K562 (cell line): ENCODE results near the gene BGN. TPM values are rescaled to one million over a fixed set of nuclear protein-coding genes. Genes with fewer than 3 reads are reported as not detected.
A peak's percentile ranks its signal among the peaks of the same experiment; 100 is the strongest.

Experiments used
- DIDO1 ChIP-seq: fragments of 450-650 bp; IDR thresholded peaks from 2 replicates; pipeline ENCODE4 v1.6.1; 2016; ENCODE audit warnings: low read depth, missing biosample characterization, missing genetic modification characterization
- EP300 ChIP-seq: IDR thresholded peaks from 2 replicates; pipeline ENCODE4 v1.6.1; 2012; ENCODE audit warnings: low read length, improper control_type of control experiment
- ETS2 ChIP-seq: IDR thresholded peaks from 2 replicates; pipeline ENCODE4 v1.6.1; 2016; ENCODE audit warnings: borderline replicate concordance, missing genetic modification characterization, mild to moderate bottlenecking, moderate library complexity, missing compliant biosample characterization; ENCODE audit not compliant: poor library complexity, severe bottlenecking
- MIER1 ChIP-seq: fragments of 450-650 bp; IDR thresholded peaks from 2 replicates; pipeline ENCODE4 v1.6.1; 2016; ENCODE audit warnings: antibody characterized with exemption, mild to moderate bottlenecking, low read depth
- POLR2AphosphoS5 ChIP-seq: IDR thresholded peaks from 2 replicates; pipeline ENCODE4 v1.6.1; 2011; ENCODE audit warnings: mild to moderate bottlenecking, low read depth, low read length, moderate library complexity; ENCODE audit not compliant: control insufficient read depth, insufficient read depth
- POLR3A ChIP-seq: IDR thresholded peaks from 2 replicates; pipeline ENCODE4 v1.6.1; 2011; ENCODE audit warnings: borderline replicate concordance, mild to moderate bottlenecking, moderate library complexity; ENCODE audit not compliant: insufficient read length, insufficient read depth; ENCODE audit errors: extremely low read depth
- RAD21 ChIP-seq, 2 experiments: fragments of 250-450 bp in 1 of 2; fragments of 450-650 bp in 1 of 2; sonication (Bioruptor Pico) in 1 of 2; formaldehyde crosslinking in 1 of 2; IDR thresholded peaks in 1 of 2; conservative IDR thresholded peaks in 1 of 2; 2 replicates each; pipeline versions ENCODE4 v1.4.0 to v1.8.0; 2020 to 2022; ENCODE audit warnings: mild to moderate bottlenecking in 2 of 2, moderate library complexity in 1 of 2
- ZC3H11A ChIP-seq: IDR thresholded peaks from 2 replicates; pipeline ENCODE4 v1.6.1; 2012; ENCODE audit warnings: low read depth, low read length, improper control_type of control experiment
- ZFX ChIP-seq: sonication (generic); formaldehyde crosslinking; IDR thresholded peaks from 2 replicates; pipeline ENCODE4 v1.8.0; 2022; ENCODE audit warnings: mild to moderate bottlenecking, missing genetic modification reagents, moderate library complexity
- polyA plus RNA-seq, 8 experiments: library from polyadenylated mRNA; depleted of rRNA in 4 of 8; stranded (reverse) in 5 of 8; unstranded in 3 of 8; fragments of >200 nt; fragmentation: Nextera tagmentation in 2 of 8; fragmentation: Illumina TruSeq in 1 of 8; extraction: Ambion mirVana in 2 of 8; extraction: Trizol in 1 of 8; gene quantifications; 2 replicates each; pipeline versions ENCODE4 v1.2.1 to v1.2.3, GENCODE V29; 2011 to 2014; ENCODE audit warnings: inconsistent platforms in 1 of 8, missing spikeins in 1 of 8
- total RNA-seq, 7 experiments: library from RNA; depleted of rRNA in 6 of 7; stranded (reverse); fragments of >200 nt in 6 of 7; fragmentation: Illumina TruSeq in 2 of 7; extraction: Trizol in 2 of 7; gene quantifications; 2 replicates each; pipeline versions ENCODE4 v1.2.1 to v1.2.3, GENCODE V29; 2011 to 2021; ENCODE audit warnings: low replicate concordance in 1 of 7
- TF ChIP-seq, protein P1 (sequence below): fragments of 450-650 bp; formaldehyde crosslinking; IDR thresholded peaks from 2 replicates; pipeline ENCODE4 v1.4.0; 2022; ENCODE audit warnings: missing genetic modification characterization
- TF ChIP-seq, protein P2 (sequence below): sonication (generic); IDR thresholded peaks from 2 replicates; pipeline ENCODE4 v1.6.1; 2016
- TF ChIP-seq, protein P3 (sequence below): fragments of 450-650 bp; IDR thresholded peaks from 2 replicates; pipeline ENCODE4 v1.6.1; 2017; ENCODE audit warnings: mild to moderate bottlenecking, moderate library complexity
- TF ChIP-seq, protein P4 (sequence below): fragments of 250-450 bp; sonication (Bioruptor Pico); IDR thresholded peaks from 2 replicates; pipeline ENCODE4 v1.8.0; 2021; ENCODE audit warnings: moderate library complexity, mild to moderate bottlenecking, inconsistent platforms
- TF ChIP-seq, protein P5 (sequence below): fragments of 200-800 bp; sonication (Bioruptor generic); IDR thresholded peaks from 2 replicates; pipeline ENCODE4 v1.6.1; 2017; ENCODE audit warnings: missing genetic modification characterization, missing compliant biosample characterization
- TF ChIP-seq, protein P6 (sequence below): fragments of 150-350 bp; IDR thresholded peaks from 2 replicates; pipeline ENCODE4 v1.6.1; 2014; ENCODE audit warnings: low read depth, mild to moderate bottlenecking, low read length, borderline replicate concordance

The BGN gene
- total and polyA plus RNA-seq, 9 of the 15 experiments (the other 6 are each of a cell fraction or from before 2014, with no cell fraction given), result 0.11 TPM; not detected in 8

DNA sequence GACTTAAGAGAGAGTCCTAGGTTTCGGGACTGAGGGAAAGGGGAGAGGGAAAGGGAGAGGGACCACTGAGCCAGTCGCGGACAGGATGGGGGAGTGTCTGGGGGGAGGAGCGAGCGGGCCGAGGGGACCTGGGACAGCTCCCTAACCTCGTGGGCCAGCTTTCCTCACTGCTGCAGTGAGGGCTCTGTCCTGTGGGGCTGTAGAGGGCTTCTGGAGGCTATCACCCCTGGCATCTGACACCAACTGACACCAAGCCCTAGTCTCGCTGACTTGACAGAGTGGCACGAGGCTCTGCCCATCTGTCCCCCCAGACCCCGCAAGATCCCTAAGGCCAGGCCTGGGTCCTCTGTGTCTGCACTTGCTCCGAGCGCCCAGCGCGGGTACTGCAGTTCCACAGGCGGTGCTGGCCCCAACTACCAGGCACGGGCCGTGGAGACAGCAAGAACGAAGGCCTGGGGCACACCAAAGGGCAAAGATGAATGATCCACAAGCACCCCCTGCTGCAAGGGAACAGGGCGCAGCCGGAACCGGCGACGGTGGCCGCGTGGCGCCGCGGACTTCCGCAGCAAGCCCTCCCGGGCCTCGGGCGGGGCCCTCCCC lies 24.9 kb upstream of the BGN start (continued):
- TF ChIP-seq POLR3A, result no peak
- peak; percentile 80; the same call in 1 of the 2 replicates for TF ChIP-seq MIER1
- peak; percentile 69; the same call in 1 of the 2 replicates for TF ChIP-seq ZFX
- TF ChIP-seq ZC3H11A, result no peak
- no peak for TF ChIP-seq ETS2
- TF ChIP-seq EP300, result no peak
- no peak for TF ChIP-seq RAD21 (CRISPR knock-in tag; conservative IDR thresholded peaks at IDR 0.05 in 1 of 2, IDR thresholded peaks at IDR 0.05 in 1 of 2)
- TF ChIP-seq POLR2AphosphoS5, result no peak
- TF ChIP-seq, protein P1, sequence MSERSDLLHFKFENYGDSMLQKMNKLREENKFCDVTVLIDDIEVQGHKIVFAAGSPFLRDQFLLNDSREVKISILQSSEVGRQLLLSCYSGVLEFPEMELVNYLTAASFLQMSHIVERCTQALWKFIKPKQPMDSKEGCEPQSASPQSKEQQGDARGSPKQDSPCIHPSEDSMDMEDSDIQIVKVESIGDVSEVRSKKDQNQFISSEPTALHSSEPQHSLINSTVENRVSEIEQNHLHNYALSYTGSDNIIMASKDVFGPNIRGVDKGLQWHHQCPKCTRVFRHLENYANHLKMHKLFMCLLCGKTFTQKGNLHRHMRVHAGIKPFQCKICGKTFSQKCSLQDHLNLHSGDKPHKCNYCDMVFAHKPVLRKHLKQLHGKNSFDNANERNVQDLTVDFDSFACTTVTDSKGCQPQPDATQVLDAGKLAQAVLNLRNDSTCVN (CRISPR knock-in tag), result no peak
- TF ChIP-seq, protein P2, sequence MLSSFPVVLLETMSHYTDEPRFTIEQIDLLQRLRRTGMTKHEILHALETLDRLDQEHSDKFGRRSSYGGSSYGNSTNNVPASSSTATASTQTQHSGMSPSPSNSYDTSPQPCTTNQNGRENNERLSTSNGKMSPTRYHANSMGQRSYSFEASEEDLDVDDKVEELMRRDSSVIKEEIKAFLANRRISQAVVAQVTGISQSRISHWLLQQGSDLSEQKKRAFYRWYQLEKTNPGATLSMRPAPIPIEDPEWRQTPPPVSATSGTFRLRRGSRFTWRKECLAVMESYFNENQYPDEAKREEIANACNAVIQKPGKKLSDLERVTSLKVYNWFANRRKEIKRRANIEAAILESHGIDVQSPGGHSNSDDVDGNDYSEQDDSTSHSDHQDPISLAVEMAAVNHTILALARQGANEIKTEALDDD, result no peak
- TF ChIP-seq, protein P3, sequence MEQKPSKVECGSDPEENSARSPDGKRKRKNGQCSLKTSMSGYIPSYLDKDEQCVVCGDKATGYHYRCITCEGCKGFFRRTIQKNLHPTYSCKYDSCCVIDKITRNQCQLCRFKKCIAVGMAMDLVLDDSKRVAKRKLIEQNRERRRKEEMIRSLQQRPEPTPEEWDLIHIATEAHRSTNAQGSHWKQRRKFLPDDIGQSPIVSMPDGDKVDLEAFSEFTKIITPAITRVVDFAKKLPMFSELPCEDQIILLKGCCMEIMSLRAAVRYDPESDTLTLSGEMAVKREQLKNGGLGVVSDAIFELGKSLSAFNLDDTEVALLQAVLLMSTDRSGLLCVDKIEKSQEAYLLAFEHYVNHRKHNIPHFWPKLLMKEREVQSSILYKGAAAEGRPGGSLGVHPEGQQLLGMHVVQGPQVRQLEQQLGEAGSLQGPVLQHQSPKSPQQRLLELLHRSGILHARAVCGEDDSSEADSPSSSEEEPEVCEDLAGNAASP, result no peak
- TF ChIP-seq DIDO1, result no peak
- TF ChIP-seq, protein P4, sequence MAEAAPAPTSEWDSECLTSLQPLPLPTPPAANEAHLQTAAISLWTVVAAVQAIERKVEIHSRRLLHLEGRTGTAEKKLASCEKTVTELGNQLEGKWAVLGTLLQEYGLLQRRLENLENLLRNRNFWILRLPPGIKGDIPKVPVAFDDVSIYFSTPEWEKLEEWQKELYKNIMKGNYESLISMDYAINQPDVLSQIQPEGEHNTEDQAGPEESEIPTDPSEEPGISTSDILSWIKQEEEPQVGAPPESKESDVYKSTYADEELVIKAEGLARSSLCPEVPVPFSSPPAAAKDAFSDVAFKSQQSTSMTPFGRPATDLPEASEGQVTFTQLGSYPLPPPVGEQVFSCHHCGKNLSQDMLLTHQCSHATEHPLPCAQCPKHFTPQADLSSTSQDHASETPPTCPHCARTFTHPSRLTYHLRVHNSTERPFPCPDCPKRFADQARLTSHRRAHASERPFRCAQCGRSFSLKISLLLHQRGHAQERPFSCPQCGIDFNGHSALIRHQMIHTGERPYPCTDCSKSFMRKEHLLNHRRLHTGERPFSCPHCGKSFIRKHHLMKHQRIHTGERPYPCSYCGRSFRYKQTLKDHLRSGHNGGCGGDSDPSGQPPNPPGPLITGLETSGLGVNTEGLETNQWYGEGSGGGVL (CRISPR knock-in tag), result no peak
- TF ChIP-seq, protein P5, sequence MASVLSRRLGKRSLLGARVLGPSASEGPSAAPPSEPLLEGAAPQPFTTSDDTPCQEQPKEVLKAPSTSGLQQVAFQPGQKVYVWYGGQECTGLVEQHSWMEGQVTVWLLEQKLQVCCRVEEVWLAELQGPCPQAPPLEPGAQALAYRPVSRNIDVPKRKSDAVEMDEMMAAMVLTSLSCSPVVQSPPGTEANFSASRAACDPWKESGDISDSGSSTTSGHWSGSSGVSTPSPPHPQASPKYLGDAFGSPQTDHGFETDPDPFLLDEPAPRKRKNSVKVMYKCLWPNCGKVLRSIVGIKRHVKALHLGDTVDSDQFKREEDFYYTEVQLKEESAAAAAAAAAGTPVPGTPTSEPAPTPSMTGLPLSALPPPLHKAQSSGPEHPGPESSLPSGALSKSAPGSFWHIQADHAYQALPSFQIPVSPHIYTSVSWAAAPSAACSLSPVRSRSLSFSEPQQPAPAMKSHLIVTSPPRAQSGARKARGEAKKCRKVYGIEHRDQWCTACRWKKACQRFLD (CRISPR knock-in tag), result no peak; the same call in 1 of the 2 replicates
- TF ChIP-seq, protein P6, sequence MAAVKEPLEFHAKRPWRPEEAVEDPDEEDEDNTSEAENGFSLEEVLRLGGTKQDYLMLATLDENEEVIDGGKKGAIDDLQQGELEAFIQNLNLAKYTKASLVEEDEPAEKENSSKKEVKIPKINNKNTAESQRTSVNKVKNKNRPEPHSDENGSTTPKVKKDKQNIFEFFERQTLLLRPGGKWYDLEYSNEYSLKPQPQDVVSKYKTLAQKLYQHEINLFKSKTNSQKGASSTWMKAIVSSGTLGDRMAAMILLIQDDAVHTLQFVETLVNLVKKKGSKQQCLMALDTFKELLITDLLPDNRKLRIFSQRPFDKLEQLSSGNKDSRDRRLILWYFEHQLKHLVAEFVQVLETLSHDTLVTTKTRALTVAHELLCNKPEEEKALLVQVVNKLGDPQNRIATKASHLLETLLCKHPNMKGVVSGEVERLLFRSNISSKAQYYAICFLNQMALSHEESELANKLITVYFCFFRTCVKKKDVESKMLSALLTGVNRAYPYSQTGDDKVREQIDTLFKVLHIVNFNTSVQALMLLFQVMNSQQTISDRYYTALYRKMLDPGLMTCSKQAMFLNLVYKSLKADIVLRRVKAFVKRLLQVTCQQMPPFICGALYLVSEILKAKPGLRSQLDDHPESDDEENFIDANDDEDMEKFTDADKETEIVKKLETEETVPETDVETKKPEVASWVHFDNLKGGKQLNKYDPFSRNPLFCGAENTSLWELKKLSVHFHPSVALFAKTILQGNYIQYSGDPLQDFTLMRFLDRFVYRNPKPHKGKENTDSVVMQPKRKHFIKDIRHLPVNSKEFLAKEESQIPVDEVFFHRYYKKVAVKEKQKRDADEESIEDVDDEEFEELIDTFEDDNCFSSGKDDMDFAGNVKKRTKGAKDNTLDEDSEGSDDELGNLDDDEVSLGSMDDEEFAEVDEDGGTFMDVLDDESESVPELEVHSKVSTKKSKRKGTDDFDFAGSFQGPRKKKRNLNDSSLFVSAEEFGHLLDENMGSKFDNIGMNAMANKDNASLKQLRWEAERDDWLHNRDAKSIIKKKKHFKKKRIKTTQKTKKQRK, result no peak
